ENCODE data around the gene PIEZO2. TPM values are rescaled to one million over a fixed set of nuclear protein-coding genes. Genes with fewer than 3 reads are reported as not detected.

Gene PIEZO2
- total RNA-seq, 1 experiment from 2014 or later: 11.1 TPM

DNA sequence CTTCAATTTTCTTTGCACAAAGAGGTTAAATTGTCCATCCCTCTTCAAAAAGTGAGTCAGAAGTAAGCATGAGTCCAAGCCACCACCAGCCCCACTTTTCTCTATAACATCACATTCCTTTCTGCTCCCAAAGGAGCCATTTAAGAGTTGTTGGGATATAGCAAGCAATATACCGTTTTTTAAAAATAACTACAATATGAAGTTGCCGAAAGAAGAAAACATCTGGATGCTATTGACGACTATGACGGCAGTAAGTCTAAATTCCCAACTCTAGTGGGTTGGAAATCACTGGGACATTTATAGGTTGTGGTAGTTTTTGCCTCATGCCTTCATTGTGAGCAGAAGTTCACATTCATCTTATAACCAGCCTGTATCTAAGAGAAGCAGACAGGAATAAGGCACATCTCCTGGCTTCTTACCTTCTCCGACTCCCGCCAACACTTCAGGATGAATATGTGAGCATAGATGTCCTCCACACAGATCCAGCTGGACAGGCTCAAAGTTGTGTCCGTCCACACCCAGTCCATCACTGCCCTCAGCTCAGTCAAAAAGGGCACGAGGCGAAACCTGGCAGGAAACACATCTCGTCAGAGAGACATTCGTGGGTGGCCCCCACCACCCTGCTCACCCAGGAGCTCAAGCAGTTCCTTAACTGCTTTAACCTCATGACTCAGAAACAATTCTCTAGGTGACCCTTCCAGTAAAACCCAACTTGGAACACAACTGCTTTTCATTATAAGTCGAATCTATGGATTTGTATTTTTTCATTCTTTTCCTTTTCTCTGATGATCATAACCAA is 459.9 kb downstream of the PIEZO2 start:
- Histone ChIP-seq H3K27me3 (no peaks in the 10 kb centered on the region), H3K36me3 (peaks cover 44% of the 10 kb centered on the region), H3K4me3 (no peak overlapping the region), H3K9me3 (no peaks in the 10 kb centered on the region)
- no peak for DNase-seq

DNA sequence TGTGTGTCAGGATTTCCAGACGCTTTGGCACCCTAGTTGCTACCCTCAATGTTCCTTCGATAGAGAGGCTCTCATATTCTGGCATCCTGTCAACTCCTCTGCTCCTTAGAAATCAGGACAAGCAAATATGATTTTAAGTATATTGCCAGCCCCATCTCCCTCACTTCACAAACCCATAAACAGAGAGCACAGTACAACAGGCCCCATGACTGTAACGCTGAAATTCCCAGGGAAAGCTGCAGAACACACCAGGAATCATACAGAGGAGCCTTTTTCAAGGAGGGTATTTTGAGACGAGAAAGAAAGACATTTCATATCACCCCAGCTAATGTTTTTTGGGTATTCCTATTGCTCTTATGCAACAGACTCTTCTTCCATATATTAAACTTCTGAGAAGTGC is 460.6 kb downstream of the PIEZO2 start:
- H3K27me3 ChIP-seq: no peaks in the 10 kb centered on the region
- H3K36me3 ChIP-seq: peaks cover 44% of the 10 kb centered on the region
- DNase-seq: no peak
- H3K4me3 ChIP-seq: no peak overlapping the region
- no peaks in the 10 kb centered on the region for H3K9me3 ChIP-seq

GRCh38 chr18:10687161-10687925 is 462.0 kb downstream of the PIEZO2 start:
- Histone ChIP-seq H3K4me3 (no peak overlapping the region), H3K36me3 (peaks cover 42% of the 10 kb centered on the region), H3K27me3 (no peaks in the 10 kb centered on the region), H3K9me3 (no peaks in the 10 kb centered on the region)
- DNase-seq: no peak

GRCh38 chr18:10686308-10686707 is 463.1 kb downstream of the PIEZO2 start:
- no peak for DNase-seq
- Histone ChIP-seq H3K4me3 (no peak overlapping the region), H3K36me3 (peaks cover 46% of the 10 kb centered on the region), H3K9me3 (no peaks in the 10 kb centered on the region), H3K27me3 (no peaks in the 10 kb centered on the region)

GRCh38 chr18:10685484-10685883 is 463.9 kb downstream of the PIEZO2 start:
- no peaks in the 10 kb centered on the region for H3K9me3 ChIP-seq
- H3K36me3 ChIP-seq: peaks cover 46% of the 10 kb centered on the region
- no peak overlapping the region for H3K4me3 ChIP-seq

GRCh38 chr18:10682368-10682714 is 467.0 kb downstream of the PIEZO2 start:
- H3K27me3 ChIP-seq: no peaks in the 10 kb centered on the region
- H3K4me3 ChIP-seq: no peak overlapping the region
- H3K9me3 ChIP-seq: no peaks in the 10 kb centered on the region

More at GRCh38 chr18:10685484-10685883, 463.9 kb downstream of the PIEZO2 start:
- DNase-seq: no peak
- no peaks in the 10 kb centered on the region for H3K27me3 ChIP-seq

GRCh38 chr18:10681581-10682367 is 467.6 kb downstream of the PIEZO2 start:
- no peak for DNase-seq
- Histone ChIP-seq H3K4me3 (no peak overlapping the region), H3K27me3 (no peaks in the 10 kb centered on the region), H3K9me3 (no peaks in the 10 kb centered on the region), H3K36me3 (peaks cover 30% of the 10 kb centered on the region)

More at GRCh38 chr18:10682368-10682714, 467.0 kb downstream of the PIEZO2 start:
- no peak for DNase-seq
- peaks cover 31% of the 10 kb centered on the region for H3K36me3 ChIP-seq

DNA sequence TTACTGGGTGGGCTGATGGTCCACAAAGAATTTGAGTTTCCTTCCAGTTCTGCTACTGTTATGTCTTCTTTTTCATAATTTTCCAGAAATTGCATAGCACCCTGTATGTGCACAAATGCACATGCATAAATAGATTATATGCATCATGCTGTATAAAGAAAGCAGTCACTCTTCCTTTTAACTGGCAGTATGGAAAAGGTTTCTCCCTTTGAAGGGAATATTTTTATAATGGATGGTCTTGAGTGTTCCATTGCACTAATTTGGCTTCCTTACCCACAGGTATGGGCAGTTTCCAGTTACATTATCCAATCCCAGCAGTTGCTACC is 469.1 kb downstream of the PIEZO2 start:
- no peak overlapping the region for H3K4me3 ChIP-seq
- no peaks in the 10 kb centered on the region for H3K9me3 ChIP-seq
- H3K27me3 ChIP-seq: no peaks in the 10 kb centered on the region
- H3K36me3 ChIP-seq: peaks cover 27% of the 10 kb centered on the region
- DNase-seq: no peak

DNA sequence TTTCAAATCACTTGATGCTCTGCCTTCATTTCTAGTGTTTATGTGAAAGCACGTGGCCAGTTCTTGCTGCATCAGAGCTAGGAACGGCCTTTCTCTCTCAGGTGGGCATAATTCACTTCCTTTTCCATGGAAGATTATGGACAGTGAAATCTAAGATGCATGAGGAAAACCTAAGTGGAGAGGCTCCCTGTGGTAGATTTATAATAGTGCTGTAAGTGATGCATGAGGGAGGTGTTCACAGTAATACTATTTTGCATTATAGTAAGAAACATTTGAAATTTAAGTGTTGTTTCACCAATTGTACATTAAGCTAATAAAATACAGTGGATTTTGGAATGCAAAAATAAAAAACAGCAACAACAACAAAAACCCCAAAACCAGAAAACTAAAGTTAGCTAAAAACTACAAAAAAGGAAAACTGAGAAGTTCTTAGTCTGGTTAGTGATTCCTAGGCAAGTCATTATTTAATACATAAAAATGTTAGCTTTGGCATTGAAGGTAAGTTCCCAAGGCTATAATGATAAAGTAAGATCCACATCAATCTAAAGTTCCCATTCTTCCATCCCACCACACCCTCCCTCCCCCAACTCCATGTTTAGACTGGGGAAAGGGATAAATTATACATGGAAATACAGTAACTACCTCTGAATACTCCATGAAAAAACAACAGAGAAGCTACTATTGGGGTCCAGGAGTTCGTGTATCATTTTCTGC is 469.7 kb downstream of the PIEZO2 start:
- Histone ChIP-seq H3K4me3 (no peak overlapping the region), H3K27me3 (no peaks in the 10 kb centered on the region), H3K36me3 (peaks cover 25% of the 10 kb centered on the region), H3K9me3 (no peaks in the 10 kb centered on the region)
- no peak for DNase-seq

DNA sequence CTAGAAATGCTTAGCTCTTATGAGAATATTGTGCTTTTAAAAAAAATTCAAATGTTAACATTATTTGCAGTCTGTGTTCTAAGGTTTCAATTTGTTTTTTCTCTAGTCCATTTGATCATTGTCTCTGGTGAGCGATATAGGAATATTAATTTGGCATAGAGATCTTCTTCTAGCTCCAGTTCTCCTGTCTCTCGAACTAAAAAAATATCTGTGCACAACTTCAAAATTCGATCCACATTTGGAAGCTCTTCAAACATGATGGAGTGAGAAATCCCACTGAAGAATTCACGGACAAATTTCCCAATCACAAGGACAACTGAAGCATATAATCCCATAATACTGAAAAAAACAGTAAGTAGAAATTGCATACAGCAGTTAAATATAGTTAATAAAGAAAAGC is 477.9 kb downstream of the PIEZO2 start:
- Histone ChIP-seq H3K4me3 (no peak overlapping the region), H3K9me3 (no peaks in the 10 kb centered on the region), H3K36me3 (peaks cover 16% of the 10 kb centered on the region), H3K27me3 (no peaks in the 10 kb centered on the region)
- no peak for DNase-seq

- no peak for DNase-seq
- H3K9me3 ChIP-seq: no peaks in the 10 kb centered on the region
- peaks cover 16% of the 10 kb centered on the region for H3K36me3 ChIP-seq
- H3K4me3 ChIP-seq: no peak overlapping the region
- H3K27me3 ChIP-seq: no peaks in the 10 kb centered on the region
Measured at GRCh38 chr18:10670856-10671255, 478.5 kb downstream of the PIEZO2 start.

DNA sequence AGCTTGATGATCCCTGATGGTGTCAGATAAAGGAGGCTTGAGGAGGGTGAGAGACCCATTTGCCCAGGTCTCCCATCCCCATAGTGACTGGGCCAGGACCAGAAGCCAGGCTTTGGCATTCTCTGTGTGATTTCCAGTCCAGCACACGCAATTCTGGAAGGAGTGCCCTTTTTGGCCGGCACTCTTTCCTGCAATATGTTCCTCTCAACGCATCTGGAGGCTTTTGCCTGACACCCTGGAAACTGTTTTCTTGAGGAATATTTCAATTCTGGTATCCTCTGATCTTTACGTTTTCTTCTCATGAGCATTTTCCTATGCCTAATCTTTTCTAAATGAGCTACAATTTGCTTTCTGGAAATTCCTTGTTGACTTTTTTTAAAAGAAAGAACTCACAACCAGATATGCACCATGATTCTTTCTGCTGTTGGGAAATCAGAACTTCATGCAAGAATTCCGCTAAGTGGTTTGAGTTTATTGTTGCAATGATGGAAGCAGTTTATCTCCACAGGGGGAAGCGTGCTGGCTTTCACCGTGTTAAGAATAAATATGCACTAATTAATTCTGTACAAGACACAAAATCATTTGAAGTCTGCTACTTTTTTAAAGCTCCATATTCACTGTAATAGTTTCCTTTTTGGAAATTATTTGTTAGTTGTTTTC is 479.8 kb downstream of the PIEZO2 start:
- Histone ChIP-seq H3K36me3 (peaks cover 10% of the 10 kb centered on the region), H3K4me3 (no peak overlapping the region), H3K9me3 (no peaks in the 10 kb centered on the region), H3K27me3 (no peaks in the 10 kb centered on the region)
- no peak for DNase-seq

- no peak for DNase-seq
- H3K27me3 ChIP-seq: no peaks in the 10 kb centered on the region
- no peak overlapping the region for H3K4me3 ChIP-seq
Measured at GRCh38 chr18:10663750-10664149, 485.6 kb downstream of the PIEZO2 start.

GRCh38 chr18:10661317-10661716 is 488.1 kb downstream of the PIEZO2 start:
- H3K9me3 ChIP-seq: no peaks in the 10 kb centered on the region
- no peak overlapping the region for H3K4me3 ChIP-seq
- no peaks in the 10 kb centered on the region for H3K27me3 ChIP-seq
- no peaks in the 10 kb centered on the region for H3K36me3 ChIP-seq
- DNase-seq: no peak

More at GRCh38 chr18:10663750-10664149, 485.6 kb downstream of the PIEZO2 start:
- Histone ChIP-seq H3K9me3 (no peaks in the 10 kb centered on the region), H3K36me3 (no peaks in the 10 kb centered on the region)

DNA sequence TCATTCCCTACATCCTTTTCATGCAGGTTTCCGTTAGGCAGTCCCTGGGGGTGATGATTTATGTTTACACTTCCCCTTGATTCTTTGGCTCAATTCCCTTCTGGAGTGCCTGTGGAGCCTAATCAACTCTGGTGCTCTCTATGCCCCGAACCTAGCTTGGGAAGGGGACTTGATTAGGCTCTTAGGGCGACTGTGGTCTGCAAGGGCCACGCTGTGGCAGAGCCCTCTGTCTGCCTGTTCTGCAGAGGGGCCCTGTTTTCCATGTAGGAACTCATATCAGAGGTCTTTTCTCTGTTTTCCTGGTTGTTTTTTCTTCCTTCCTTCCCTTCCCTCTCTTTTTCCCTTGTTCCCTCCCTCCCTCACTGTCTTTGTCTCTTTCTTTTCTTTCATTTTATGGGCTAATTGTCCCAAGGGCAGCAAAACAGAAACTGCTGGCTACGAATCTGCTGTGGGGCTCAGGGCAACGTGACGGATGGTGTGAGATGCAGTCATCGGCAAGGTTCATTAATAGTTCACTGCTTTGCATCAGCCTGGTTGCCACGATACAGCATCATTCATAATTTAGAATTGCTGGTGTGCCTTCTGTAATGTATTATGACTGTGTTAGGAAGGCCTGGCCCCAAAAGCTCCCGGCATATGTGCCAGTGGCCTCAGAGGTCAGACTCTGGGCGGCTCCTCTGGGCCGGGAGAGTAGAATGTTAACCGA is 489.0 kb downstream of the PIEZO2 start:
- H3K36me3 ChIP-seq: no peaks in the 10 kb centered on the region
- no peaks in the 10 kb centered on the region for H3K9me3 ChIP-seq
- peak; percentile 6 for DNase-seq
- H3K27me3 ChIP-seq: no peaks in the 10 kb centered on the region
- H3K4me3 ChIP-seq: no peak overlapping the region

DNA sequence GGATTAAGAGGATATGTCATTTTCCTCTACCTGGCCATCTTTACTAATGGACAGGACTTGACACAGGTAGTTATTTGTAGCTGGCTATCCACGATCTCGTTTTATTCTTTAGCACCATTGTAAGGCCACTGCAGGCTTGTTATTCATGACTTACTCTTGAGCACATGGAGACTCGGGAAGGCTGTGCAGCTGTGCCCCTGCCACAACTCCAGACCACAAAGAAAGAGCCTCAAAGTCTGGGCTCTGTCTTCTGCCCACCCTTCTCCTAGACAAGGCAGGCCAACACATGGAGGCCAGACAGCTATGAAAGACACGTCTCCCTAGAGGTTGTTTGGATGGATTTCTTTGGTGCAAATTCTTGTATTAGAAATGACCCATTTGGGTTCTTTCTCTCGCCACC is 489.8 kb downstream of the PIEZO2 start:
- DNase-seq: no peak
- Histone ChIP-seq H3K9me3 (no peaks in the 10 kb centered on the region), H3K27me3 (no peaks in the 10 kb centered on the region), H3K4me3 (no peak overlapping the region), H3K36me3 (no peaks in the 10 kb centered on the region)

Measured in MG63 (cell line).